Astrocyte (in vitro differentiated cells and primary cell): ENCODE results near the gene LRRC28. TPM values are rescaled to one million over a fixed set of nuclear protein-coding genes. Genes with fewer than 3 reads are reported as not detected.
A peak's percentile ranks its signal among the peaks of the same experiment; 100 is the strongest.

Experiments used
- DNase-seq: peaks from one replicate; pipeline ENCODE4 v3.0.0-alpha.2; 2010; ENCODE audit warnings: low read depth
- FAIRE-seq: peaks from 2 replicates; lab custom pipeline; 2011; peaks lifted over from hg19 to GRCh38; lab: Jason Lieb, UNC
- H2AFZ ChIP-seq: 2 replicates; pipeline ENCODE4 v1.6.0; 2012; ENCODE audit warnings: low read depth, low read length, inconsistent platforms
- H3K27ac ChIP-seq: 2 replicates; pipeline ENCODE4 v1.5.1; 2011; ENCODE audit warnings: low read depth, low read length, inconsistent platforms
- H3K27me3 ChIP-seq: 2 replicates; pipeline ENCODE4 v1.6.0; 2011; ENCODE audit warnings: low read length, inconsistent platforms; ENCODE audit not compliant: insufficient read depth
- H3K36me3 ChIP-seq: 2 replicates; pipeline ENCODE4 v1.5.1; 2011; ENCODE audit warnings: low read length, inconsistent platforms; ENCODE audit not compliant: insufficient read depth
- H3K4me1 ChIP-seq: 2 replicates; pipeline ENCODE4 v1.5.1; 2011; ENCODE audit warnings: low read length, inconsistent platforms; ENCODE audit not compliant: insufficient read depth
- H3K4me2 ChIP-seq: 2 replicates; pipeline ENCODE4 v1.6.0; 2012; ENCODE audit warnings: low read length, inconsistent platforms
- H3K4me3 ChIP-seq: 2 replicates; pipeline ENCODE4 v1.5.1; 2011; ENCODE audit warnings: low read depth, mild to moderate bottlenecking, low read length, inconsistent platforms; ENCODE audit not compliant: insufficient read depth
- H3K79me2 ChIP-seq: 2 replicates; pipeline ENCODE4 v1.6.0; 2012; ENCODE audit warnings: mild to moderate bottlenecking, low read length, inconsistent platforms; ENCODE audit not compliant: insufficient read depth
- H3K9ac ChIP-seq: 2 replicates; pipeline ENCODE4 v1.6.0; 2012; ENCODE audit warnings: mild to moderate bottlenecking, low read length, inconsistent platforms
- H3K9me3 ChIP-seq: 2 replicates; pipeline ENCODE4 v1.5.1; 2012; ENCODE audit warnings: low read depth, mild to moderate bottlenecking, low read length, inconsistent platforms; ENCODE audit not compliant: insufficient read depth
- H4K20me1 ChIP-seq: 2 replicates; pipeline ENCODE4 v1.6.0; 2012; ENCODE audit warnings: low read length, inconsistent platforms; ENCODE audit not compliant: insufficient read depth
- H3K27ac Mint-ChIP-seq: one replicate; pipeline ENCODE4 v1.8.0; 2021; ENCODE audit warnings: mild to moderate bottlenecking, mixed read lengths; ENCODE audit not compliant: unreplicated experiment
- H3K27me3 Mint-ChIP-seq: one replicate; pipeline ENCODE4 v1.8.0; 2021; ENCODE audit warnings: low read depth, mixed read lengths; ENCODE audit not compliant: unreplicated experiment
- H3K36me3 Mint-ChIP-seq: one replicate; pipeline ENCODE4 v1.8.0; 2021; ENCODE audit warnings: low read depth, mixed read lengths; ENCODE audit not compliant: unreplicated experiment
- H3K4me1 Mint-ChIP-seq: one replicate; pipeline ENCODE4 v1.8.0; 2021; ENCODE audit warnings: low read depth, mixed read lengths; ENCODE audit not compliant: unreplicated experiment
- H3K4me3 Mint-ChIP-seq: one replicate; pipeline ENCODE4 v1.8.0; 2021; ENCODE audit warnings: mild to moderate bottlenecking, moderate library complexity, mixed read lengths; ENCODE audit not compliant: unreplicated experiment
- H3K9me3 Mint-ChIP-seq: one replicate; pipeline ENCODE4 v1.8.0; 2021; ENCODE audit warnings: mild to moderate bottlenecking, mixed read lengths; ENCODE audit not compliant: unreplicated experiment
- CTCF ChIP-seq: IDR thresholded peaks from 2 replicates; pipeline ENCODE4 v1.5.1; 2011; ENCODE audit warnings: low read depth, mild to moderate bottlenecking, inconsistent platforms, low read length, moderate library complexity; ENCODE audit not compliant: insufficient read depth
- EZH2 ChIP-seq: IDR thresholded peaks from 2 replicates; pipeline ENCODE4 v1.6.1; 2012; ENCODE audit warnings: mild to moderate bottlenecking, low read length, inconsistent platforms; ENCODE audit not compliant: insufficient read depth
- total RNA-seq: library from RNA; stranded (reverse); gene quantifications from 2 replicates; pipeline ENCODE4 v1.2.1, GENCODE V29; 2021

The LRRC28 gene
- total RNA-seq, 1 donor from 2014 or later, result 28.1 TPM

- Histone ChIP-seq H3K9ac (no peak overlapping the region), H4K20me1 (no peaks in the 10 kb centered on the region), H3K36me3 (no peaks in the 10 kb centered on the region), H3K79me2 (no peaks in the 10 kb centered on the region), H3K27me3 (no peaks in the 10 kb centered on the region), H3K9me3 (no peaks in the 10 kb centered on the region), H3K4me3 (no peak overlapping the region), H3K27ac (no peak overlapping the region), H3K4me1 (peaks cover 6% of the 10 kb centered on the region), H3K4me2 (no peak overlapping the region), H2AFZ (no peak overlapping the region)
- TF ChIP-seq CTCF (no peak), EZH2 (no peak)
- DNase-seq (no peak), FAIRE-seq (no peak)
- no peak overlapping the region for H3K27ac Mint-ChIP-seq
- H3K36me3 Mint-ChIP-seq, result peaks cover 22% of the 10 kb centered on the region
- H3K4me1 Mint-ChIP-seq, result peaks cover 7% of the 10 kb centered on the region
- no peaks in the 10 kb centered on the region for H3K27me3 Mint-ChIP-seq
- H3K9me3 Mint-ChIP-seq, result peaks cover 8% of the 10 kb centered on the region
- no peak overlapping the region for H3K4me3 Mint-ChIP-seq
Measured at GRCh38 chr15:99385005-99385669, 133.9 kb downstream of the LRRC28 start.

GRCh38 chr15:99385865-99386264 lies 134.6 kb downstream of the LRRC28 start:
- H3K4me1 ChIP-seq, result peaks cover 6% of the 10 kb centered on the region
- H3K36me3 Mint-ChIP-seq, result peaks cover 20% of the 10 kb centered on the region
- no peaks in the 10 kb centered on the region for H3K27me3 Mint-ChIP-seq
- H3K27me3 ChIP-seq, result no peaks in the 10 kb centered on the region
- no peak overlapping the region for H3K4me2 ChIP-seq
- H3K9ac ChIP-seq, result no peak overlapping the region
- no peaks in the 10 kb centered on the region for H3K36me3 ChIP-seq
- no peak for TF ChIP-seq EZH2
- TF ChIP-seq CTCF, result no peak
- DNase-seq (peak; percentile 49), FAIRE-seq (no peak)
- H3K9me3 Mint-ChIP-seq, result peaks cover 8% of the 10 kb centered on the region
- no peaks in the 10 kb centered on the region for H4K20me1 ChIP-seq
- no peak overlapping the region for H3K27ac ChIP-seq
- no peak overlapping the region for H3K4me3 Mint-ChIP-seq
- no peaks in the 10 kb centered on the region for H3K9me3 ChIP-seq
- H3K27ac Mint-ChIP-seq, result no peak overlapping the region
- no peaks in the 10 kb centered on the region for H3K79me2 ChIP-seq
- peaks cover 7% of the 10 kb centered on the region for H3K4me1 Mint-ChIP-seq
- no peak overlapping the region for H2AFZ ChIP-seq
- H3K4me3 ChIP-seq, result no peak overlapping the region

- no peak overlapping the region for H2AFZ ChIP-seq
- H3K27ac ChIP-seq, result no peak overlapping the region
- H3K36me3 Mint-ChIP-seq, result peaks cover 17% of the 10 kb centered on the region
- no peaks in the 10 kb centered on the region for H3K27me3 ChIP-seq
- no peaks in the 10 kb centered on the region for H3K9me3 ChIP-seq
- H3K4me2 ChIP-seq, result no peak overlapping the region
- no peaks in the 10 kb centered on the region for H3K27me3 Mint-ChIP-seq
- peaks cover 6% of the 10 kb centered on the region for H3K4me1 ChIP-seq
- H3K27ac Mint-ChIP-seq, result peak overlapping the region; percentile 1
- TF ChIP-seq EZH2 (no peak), CTCF (no peak)
- DNase-seq, result no peak
- no peaks in the 10 kb centered on the region for H4K20me1 ChIP-seq
- no peak overlapping the region for H3K9ac ChIP-seq
- no peak overlapping the region for H3K4me3 Mint-ChIP-seq
- no peak overlapping the region for H3K4me3 ChIP-seq
- peaks cover 7% of the 10 kb centered on the region for H3K4me1 Mint-ChIP-seq
- H3K9me3 Mint-ChIP-seq, result peaks cover 8% of the 10 kb centered on the region
- FAIRE-seq, result no peak
- H3K79me2 ChIP-seq, result no peaks in the 10 kb centered on the region
- H3K36me3 ChIP-seq, result no peaks in the 10 kb centered on the region
Measured at GRCh38 chr15:99386391-99386790, 135.1 kb downstream of the LRRC28 start.
